ENCODE data around the gene DNM3.
A peak's percentile ranks its signal among the peaks of the same experiment; 100 is the strongest.
"Not testable (repeated sequence)": the region's sequence is repeated elsewhere in the genome, so short reads cannot be mapped to it uniquely, and the experiment has no call there.

DNM3 gene

DNA sequence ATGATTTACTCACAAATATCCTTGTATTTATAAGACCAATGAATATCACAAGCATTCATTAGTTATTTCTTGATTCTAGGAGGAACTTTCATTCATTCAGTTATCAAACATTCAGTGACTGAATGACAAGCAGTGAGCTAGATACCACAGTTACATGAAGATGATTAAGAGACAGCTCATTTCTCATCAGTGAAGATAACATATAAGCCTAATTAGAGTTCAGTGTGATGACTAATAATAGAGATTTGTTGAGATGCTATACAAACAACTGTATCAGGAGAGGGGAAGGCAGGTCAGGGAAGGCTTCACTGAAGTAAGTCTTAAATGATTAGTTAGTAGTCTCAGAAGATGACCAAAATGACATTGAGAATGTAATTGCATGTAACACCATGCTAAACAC, 564.6 kb downstream of the DNM3 start:
- no peak for DNase-seq

DNA sequence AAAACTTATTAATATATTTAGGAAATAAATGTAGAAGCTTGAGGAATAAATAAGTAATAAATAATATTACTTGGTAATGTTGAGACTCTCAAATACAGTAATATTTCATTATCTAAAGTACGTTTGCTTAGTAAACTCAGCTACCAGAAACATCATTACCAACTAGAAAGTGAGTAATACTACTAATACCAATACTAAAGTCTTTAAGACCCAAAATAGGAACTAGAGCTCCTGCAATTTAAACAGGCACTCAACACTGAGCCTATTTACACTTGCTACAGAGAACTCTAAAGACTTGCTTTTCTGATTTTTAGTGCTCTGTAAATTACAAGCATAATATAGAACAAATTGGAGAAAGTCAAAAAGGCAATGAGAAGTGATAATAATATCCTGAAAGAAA, 565.7 kb downstream of the DNM3 start:
- no peak for DNase-seq

- peak; percentile 57 for DNase-seq
Observed at GRCh38 chr1:172408958-172409357, 567.7 kb downstream of the DNM3 start.

GRCh38 chr1:172410027-172410426, 568.7 kb downstream of the DNM3 start:
- DNase-seq: no peak

GRCh38 chr1:172411791-172412338, 570.6 kb downstream of the DNM3 start:
- DNase-seq: no peak

GRCh38 chr1:172414331-172414730, 573.0 kb downstream of the DNM3 start:
- peak; percentile 87 for DNase-seq

- DNase-seq: no peak
Observed at GRCh38 chr1:172416496-172417035, 575.3 kb downstream of the DNM3 start.

- no peak for DNase-seq
Observed at GRCh38 chr1:172417557-172417956, 576.3 kb downstream of the DNM3 start.

- DNase-seq: no peak
Observed at GRCh38 chr1:172420385-172420784, 579.1 kb downstream of the DNM3 start, which contains the start of gene C1orf105. C1orf105 (plus strand) TSS chr1:172420685; CDS start chr1:172420886, 201 bp downstream.

- DNase-seq: peak; percentile 17
Observed at GRCh38 chr1:172421974-172422604, 580.8 kb downstream of the DNM3 start.

DNA sequence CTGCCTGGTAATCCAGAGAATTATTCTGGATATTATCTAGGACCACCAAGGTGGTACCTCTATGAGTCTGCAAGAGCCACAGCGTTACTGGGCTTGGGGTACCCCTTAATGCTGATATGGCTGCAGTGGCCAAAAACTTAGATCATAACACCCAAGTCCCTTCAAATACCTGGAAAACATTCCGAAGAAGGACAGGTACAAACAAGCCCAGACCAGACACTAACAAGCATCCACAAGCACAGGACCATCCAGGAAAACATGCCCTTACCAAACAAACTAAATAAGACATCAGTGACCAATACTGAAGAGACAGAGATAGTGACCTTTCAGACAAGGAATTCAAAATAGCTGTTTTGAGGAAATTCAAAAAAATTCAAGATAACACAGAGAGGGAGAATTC, 582.0 kb downstream of the DNM3 start:
- no peak for DNase-seq

DNA sequence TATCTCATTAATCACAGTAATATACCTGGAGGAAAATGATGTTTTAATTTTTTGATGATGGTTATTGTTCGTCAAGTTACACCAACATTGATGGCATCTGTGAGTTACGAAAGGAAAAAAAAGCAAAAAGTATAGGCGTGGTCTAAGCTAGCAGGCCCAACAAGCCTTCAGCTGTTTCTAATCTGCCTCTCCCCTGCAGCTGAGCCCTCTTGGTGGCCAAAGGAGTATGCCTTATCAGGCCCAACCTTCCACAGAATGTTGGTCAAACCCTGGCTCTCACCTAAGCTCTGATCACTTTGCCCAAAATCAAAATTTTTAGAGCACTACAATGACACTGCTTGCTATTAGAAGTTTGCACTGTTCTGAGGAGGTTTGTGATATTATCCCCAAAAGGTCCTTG, 584.0 kb downstream of the DNM3 start:
- DNase-seq: no peak

DNA sequence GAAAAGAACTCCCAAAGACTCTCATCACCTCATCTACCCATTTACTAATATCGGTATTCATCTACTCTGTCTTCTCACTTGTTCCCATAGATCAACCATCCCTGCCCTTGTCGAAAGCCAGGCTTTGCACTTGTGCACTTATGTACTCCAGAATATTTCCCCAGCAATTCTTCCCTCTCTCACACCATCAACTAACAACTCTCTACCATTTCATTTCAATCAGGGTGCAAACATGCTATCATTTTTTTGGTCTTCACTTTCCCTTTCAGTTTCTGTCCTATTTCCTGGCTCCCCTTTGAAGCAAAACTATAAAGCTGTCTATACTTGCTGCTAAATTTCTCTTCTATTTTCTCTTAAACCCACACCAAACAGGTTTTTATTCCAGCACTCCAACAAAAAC, 585.9 kb downstream of the DNM3 start:
- DNase-seq: no peak

GRCh38 chr1:172429331-172430127, 588.2 kb downstream of the DNM3 start:
- peak; percentile 79 for DNase-seq

- DNase-seq: no peak
Observed at GRCh38 chr1:172430128-172430454, 588.8 kb downstream of the DNM3 start.

DNA sequence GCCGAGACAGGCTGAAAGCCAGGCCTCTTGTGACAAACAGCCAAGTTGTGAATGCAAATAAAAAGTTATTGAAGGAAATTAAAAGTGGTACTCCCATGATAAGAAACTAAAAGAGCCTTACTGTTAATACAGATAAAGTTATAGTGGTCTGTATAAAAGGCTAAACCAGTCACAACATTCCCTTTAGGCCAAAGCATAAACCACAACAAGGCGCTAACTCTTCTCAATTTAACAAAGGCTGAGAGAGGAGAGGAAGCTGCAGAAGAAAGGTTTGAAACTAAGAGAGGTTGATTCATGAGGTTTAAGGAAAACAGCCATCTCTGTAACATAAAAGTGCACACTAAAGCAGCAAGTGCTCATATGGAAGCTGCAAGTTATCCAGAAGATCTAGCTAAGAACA, 589.9 kb downstream of the DNM3 start:
- DNase-seq: no peak

DNA sequence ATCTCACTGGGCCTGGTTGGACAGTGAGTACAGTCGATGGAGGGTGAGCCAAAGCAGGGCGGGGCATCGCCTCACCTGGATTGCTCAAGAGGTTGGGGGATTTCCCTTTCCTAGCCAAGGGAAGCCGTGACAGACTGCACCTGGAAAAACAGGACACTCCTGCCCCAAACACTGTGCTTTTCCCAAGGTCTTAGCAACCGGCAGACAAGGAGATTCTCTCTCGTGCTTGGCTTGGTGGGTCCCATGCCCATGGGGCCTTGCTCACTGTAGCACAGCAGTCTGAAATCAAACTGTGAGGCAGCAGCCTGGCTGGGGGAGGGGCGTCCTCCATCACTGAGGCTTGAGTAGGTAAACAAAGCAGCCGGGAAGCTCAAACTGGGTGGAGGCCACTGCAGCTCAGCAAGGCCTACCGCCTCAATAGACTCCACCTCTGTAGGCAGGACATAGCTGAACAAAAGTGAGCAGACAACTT, 590.5 kb downstream of the DNM3 start:
- DNase-seq: no peak

DNA sequence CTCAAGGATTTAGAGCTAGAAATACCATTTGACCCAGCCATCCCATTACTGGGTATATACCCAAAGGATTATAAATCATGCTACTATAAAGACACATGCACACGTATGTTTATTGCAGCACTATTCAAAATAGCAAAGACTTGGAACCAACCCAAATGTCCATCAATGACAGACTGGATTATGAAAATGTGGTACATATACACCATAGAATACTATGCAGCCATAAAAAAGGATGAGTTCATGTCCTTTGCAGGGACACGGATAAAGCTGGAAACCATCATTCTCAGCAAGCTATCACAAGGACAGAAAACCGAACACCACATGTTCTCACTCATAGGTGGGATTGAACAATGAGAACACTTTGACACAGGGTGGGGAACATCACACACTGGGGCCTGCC, 595.9 kb downstream of the DNM3 start:
- not testable (repeated sequence) for DNase-seq

DNA sequence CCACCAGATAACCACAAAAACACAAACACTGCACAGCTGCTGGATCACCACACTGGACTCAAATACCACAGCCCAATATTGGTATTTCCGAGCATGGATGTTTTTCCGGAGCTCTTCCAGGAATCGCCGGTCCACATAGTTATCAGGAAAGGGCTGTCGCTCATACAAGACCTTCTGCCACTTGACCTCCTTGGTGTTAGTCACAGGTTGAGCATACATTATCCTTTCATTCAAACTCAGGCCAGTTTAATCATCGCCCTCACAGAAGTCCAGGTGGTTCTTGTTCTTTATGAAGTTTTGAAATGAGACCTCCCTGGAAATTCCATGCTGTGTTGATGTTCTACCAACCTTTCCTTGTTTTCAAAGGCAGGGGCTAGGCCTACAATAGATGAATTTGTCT, 601.1 kb downstream of the DNM3 start:
- DNase-seq: no peak

DNA sequence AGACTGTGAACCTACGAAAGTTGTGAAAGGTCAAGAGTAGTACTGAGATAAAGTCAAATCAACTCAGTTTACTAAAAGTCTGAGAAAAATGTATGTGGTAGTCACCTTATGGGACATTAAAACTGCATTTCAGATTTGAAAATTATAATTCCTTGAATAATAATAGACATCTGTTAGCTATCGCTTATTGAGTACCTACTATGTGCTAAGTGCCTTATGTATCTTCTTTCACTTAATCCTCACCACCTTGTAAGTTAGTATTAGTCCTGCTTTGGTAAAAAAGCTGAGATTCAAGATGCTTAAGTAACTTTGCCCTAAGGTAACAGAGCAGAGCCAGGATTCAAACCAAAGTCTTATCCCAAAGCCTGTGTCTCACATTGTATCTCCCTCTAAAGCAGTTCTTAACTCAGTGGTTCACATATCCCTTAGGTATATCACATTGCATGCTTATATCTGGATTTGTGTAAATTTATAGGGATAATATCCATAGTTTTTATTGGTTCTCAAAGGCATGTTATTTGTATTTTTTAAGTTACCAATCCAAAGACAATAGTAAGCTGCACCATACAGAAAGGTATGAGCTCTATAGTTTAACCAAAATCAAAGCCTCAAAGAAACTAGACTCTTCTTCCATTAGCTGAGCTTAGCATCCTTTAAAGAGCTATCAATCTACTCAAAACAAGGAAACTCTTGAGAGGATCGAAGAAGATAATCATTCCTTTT, 601.7 kb downstream of the DNM3 start:
- no peak for DNase-seq

GRCh38 chr1:172443666-172444453, 602.6 kb downstream of the DNM3 start, which contains the start of gene PIGC:
PIGC (minus strand) TSS chr1:172444069; CDS start chr1:172442622, 1,447 bp downstream.
- peak; percentile 85 for DNase-seq

DNA sequence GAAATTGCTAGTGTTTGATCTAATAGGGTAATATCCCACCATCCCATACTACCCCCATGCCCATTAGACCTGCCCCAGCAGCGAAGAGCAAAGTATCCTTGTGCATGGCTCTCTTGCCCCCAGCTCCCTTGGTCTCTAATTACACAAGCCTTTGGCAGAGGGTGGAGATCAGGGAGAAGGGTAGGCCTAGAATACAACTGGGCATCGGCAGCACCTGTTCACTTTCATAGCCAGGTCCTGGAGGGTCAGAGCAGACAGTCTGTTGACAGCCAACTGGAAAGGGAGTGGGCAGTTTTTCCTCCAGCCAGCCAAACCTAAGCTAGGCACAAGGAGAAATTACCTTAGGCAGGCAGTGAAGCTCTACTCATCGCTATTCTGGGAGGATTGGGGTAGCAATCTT, 605.2 kb downstream of the DNM3 start:
- no peak for DNase-seq
